ENCODE data around the gene TRABD2B. TPM values are rescaled to one million over a fixed set of nuclear protein-coding genes. Genes with fewer than 3 reads are reported as not detected.

The TRABD2B gene
- total RNA-seq, 1 donor from 2014 or later = 0.64 TPM

DNA sequence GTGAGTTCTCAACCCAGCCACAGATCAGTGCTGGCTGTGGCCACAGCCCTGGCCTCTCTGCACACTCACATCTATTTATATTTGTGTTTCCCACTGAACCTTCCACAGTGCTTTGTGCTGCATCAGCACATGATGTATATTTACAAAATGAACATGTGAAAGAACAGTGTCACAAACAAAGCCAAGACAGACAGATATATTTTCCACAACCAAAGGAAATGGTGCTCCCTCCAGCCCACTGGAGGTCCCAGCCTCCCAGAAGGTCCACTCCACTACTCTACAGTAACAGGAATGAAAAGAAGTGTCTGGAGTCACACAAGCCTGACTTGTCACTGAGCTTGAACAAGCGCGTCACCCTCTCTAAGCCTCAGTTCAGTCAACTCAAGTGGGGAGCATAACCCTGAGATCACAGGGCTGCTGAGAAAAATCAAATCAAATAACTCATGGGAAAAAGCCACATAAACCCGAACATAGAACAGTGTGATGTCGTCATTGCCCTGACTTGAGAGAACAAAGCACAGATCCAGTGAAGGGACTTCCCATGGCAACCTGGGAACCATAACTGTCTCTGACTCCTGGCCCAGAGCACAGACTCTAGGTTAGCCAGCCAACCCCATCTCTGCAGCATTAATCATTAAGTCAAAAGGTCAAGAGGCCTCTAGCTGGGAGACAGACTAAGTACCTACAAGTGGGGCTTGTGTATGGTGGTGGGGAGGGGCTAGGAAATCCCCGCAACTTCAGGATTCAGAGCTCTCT, 121.2 kb downstream of the TRABD2B start:
- Mint-ChIP-seq H3K9me3 (ENCODE audit: unreplicated experiment) (peaks cover 4% of the 10 kb centered on the region), H3K4me1 (ENCODE audit: low read depth, unreplicated experiment) (peaks cover 12% of the 10 kb centered on the region), H3K4me3 (ENCODE audit: unreplicated experiment) (no peak overlapping the region), H3K36me3 (ENCODE audit: unreplicated experiment) (no peaks in the 10 kb centered on the region), H3K27ac (ENCODE audit: unreplicated experiment) (no peak overlapping the region), H3K27me3 (ENCODE audit: unreplicated experiment) (no peaks in the 10 kb centered on the region)
- DNase-seq = no peak
- TF ChIP-seq, protein P1, sequence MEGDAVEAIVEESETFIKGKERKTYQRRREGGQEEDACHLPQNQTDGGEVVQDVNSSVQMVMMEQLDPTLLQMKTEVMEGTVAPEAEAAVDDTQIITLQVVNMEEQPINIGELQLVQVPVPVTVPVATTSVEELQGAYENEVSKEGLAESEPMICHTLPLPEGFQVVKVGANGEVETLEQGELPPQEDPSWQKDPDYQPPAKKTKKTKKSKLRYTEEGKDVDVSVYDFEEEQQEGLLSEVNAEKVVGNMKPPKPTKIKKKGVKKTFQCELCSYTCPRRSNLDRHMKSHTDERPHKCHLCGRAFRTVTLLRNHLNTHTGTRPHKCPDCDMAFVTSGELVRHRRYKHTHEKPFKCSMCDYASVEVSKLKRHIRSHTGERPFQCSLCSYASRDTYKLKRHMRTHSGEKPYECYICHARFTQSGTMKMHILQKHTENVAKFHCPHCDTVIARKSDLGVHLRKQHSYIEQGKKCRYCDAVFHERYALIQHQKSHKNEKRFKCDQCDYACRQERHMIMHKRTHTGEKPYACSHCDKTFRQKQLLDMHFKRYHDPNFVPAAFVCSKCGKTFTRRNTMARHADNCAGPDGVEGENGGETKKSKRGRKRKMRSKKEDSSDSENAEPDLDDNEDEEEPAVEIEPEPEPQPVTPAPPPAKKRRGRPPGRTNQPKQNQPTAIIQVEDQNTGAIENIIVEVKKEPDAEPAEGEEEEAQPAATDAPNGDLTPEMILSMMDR (IDR thresholded peaks at IDR 0.05; ENCODE audit: partially characterized antibody, unreplicated experiment) = no peak

DNA sequence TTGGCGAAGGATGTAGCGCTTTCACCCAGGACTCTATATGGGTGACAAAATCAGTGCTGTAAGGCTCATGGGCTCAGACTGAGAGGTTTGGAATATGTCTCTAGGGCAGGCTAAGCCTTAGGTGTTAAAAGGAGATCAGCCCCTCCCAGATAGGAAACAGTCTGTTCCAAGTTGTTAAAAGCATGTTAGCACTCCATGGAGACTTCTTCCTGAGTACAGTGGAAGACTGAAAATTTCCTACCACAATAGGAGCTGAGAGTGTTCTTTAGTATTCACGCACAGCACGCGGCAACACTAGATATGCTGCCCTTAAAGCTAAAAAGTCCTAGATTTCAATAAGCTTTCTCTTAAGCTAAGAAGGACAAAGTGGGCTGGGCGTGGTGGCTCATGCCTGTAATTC, 122.1 kb downstream of the TRABD2B start:
- Mint-ChIP-seq H3K4me1 (ENCODE audit: low read depth, unreplicated experiment) (peaks cover 12% of the 10 kb centered on the region), H3K27me3 (ENCODE audit: unreplicated experiment) (no peaks in the 10 kb centered on the region), H3K9me3 (ENCODE audit: unreplicated experiment) (peaks cover 4% of the 10 kb centered on the region), H3K27ac (ENCODE audit: unreplicated experiment) (no peak overlapping the region), H3K4me3 (ENCODE audit: unreplicated experiment) (no peak overlapping the region), H3K36me3 (ENCODE audit: unreplicated experiment) (no peaks in the 10 kb centered on the region)
- TF ChIP-seq, protein P1 (IDR thresholded peaks at IDR 0.05; ENCODE audit: partially characterized antibody, unreplicated experiment) = no peak
- DNase-seq = no peak

DNA sequence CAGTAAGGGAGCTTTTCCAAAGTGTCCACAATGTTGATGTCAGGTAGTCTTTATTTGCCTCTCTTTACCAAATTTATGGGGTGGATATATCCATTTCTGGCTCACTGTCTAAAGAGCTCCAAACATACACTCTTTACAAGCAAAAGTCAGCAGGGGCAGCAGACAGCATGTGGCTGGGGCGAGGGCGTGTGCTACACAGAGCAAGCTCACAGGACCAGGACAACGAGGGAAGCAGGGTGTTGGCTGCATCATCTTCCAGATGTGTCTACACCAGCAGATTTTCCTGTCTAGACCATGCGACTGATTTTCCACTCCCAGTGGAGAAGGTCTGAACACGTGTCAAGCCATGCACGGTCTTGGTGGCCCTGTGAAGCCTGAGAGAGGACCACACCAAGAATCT, 123.8 kb downstream of the TRABD2B start:
- Mint-ChIP-seq H3K36me3 (ENCODE audit: unreplicated experiment) (no peaks in the 10 kb centered on the region), H3K4me1 (ENCODE audit: low read depth, unreplicated experiment) (peaks cover 12% of the 10 kb centered on the region), H3K27ac (ENCODE audit: unreplicated experiment) (no peak overlapping the region)

DNA sequence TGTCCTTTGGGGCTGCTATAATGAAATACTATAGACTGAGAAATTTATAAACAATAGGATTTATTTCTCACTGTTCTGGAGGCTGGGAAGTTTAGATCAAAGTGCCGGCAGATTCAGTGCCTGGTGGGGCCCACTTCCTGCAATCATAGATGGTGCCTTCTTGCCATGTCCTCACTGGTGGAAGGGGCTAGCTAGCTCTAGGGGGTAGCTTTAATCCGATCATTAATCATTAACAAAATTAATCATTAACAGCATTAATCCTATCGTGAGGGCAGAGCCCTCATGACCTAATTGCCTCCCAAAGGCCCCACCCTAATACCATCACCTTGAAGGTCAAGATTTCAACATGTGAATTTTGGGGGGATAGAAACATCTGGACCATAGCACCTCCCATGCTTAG, 124.3 kb downstream of the TRABD2B start:
- no peak for DNase-seq
- TF ChIP-seq, protein P1 (IDR thresholded peaks at IDR 0.05; ENCODE audit: partially characterized antibody, unreplicated experiment) = no peak
- Mint-ChIP-seq H3K36me3 (ENCODE audit: unreplicated experiment) (peaks cover 4% of the 10 kb centered on the region), H3K27ac (ENCODE audit: unreplicated experiment) (no peak overlapping the region), H3K9me3 (ENCODE audit: unreplicated experiment) (peaks cover 7% of the 10 kb centered on the region), H3K27me3 (ENCODE audit: unreplicated experiment) (no peaks in the 10 kb centered on the region), H3K4me1 (ENCODE audit: low read depth, unreplicated experiment) (peaks cover 12% of the 10 kb centered on the region), H3K4me3 (ENCODE audit: unreplicated experiment) (no peak overlapping the region)

More for the DNA sequence above, 123.8 kb downstream of the TRABD2B start:
- Mint-ChIP-seq H3K27me3 (ENCODE audit: unreplicated experiment) (no peaks in the 10 kb centered on the region), H3K9me3 (ENCODE audit: unreplicated experiment) (peaks cover 7% of the 10 kb centered on the region), H3K4me3 (ENCODE audit: unreplicated experiment) (no peak overlapping the region)
- DNase-seq = no peak
- TF ChIP-seq, protein P1 (IDR thresholded peaks at IDR 0.05; ENCODE audit: partially characterized antibody, unreplicated experiment) = no peak

DNA sequence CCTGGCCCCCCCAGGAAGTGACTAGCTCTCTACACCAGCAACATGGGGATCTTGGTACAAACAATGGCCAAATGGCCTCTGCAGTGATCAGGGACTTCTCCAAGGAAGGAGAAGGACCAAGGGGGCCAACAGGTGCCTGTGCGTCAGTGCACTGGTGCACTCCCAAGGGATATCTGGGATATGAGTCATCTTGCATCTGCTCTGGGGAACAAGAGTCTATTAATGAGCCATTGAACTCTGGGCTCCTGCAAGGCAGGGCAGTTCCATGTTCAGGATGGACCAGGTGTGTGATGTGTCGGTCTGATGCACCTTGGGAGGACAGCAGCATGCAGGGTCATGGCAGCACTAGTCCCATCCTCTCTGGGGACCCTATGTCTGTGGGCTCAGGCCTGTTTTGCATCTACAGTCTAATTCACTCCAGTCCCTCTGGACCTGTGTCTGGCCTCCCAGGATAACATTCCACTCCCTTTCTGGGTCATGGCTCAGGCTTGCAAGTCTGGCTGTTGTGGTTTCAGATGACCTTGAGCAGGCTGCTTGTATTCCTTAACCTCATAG, 125.3 kb downstream of the TRABD2B start:
- Mint-ChIP-seq H3K9me3 (ENCODE audit: unreplicated experiment) (peaks cover 7% of the 10 kb centered on the region), H3K4me1 (ENCODE audit: low read depth, unreplicated experiment) (peaks cover 12% of the 10 kb centered on the region), H3K36me3 (ENCODE audit: unreplicated experiment) (peaks cover 7% of the 10 kb centered on the region)

More for the DNA sequence above, 125.3 kb downstream of the TRABD2B start:
- H3K27me3 Mint-ChIP-seq (ENCODE audit: unreplicated experiment) = no peaks in the 10 kb centered on the region
- DNase-seq = no peak
- no peak overlapping the region for H3K4me3 Mint-ChIP-seq (ENCODE audit: unreplicated experiment)
- H3K27ac Mint-ChIP-seq (ENCODE audit: unreplicated experiment) = no peak overlapping the region
- TF ChIP-seq, protein P1 (IDR thresholded peaks at IDR 0.05; ENCODE audit: partially characterized antibody, unreplicated experiment) = no peak
